SK-N-SH (cell line): ENCODE measurements around the gene P4HA1.

ENCODE experiments used
- CHD2 ChIP-seq: fragments of 150-350 bp; IDR thresholded peaks from 2 replicates; pipeline ENCODE4 v1.6.1; 2018; ENCODE audit warnings: low read length; ENCODE audit not compliant: partially characterized antibody
- CTCF ChIP-seq: fragments of 200-600 bp; sonication (generic); IDR thresholded peaks from 2 replicates; pipeline ENCODE4 v1.6.1; 2017; ENCODE audit warnings: antibody characterized with exemption, mild to moderate bottlenecking, moderate library complexity
- EP300 ChIP-seq, 2 experiments: IDR thresholded peaks; 2 replicates each; pipeline versions ENCODE4 v1.4.0 to v1.6.1; 2012; ENCODE audit warnings: borderline replicate concordance in 1 of 2, low read depth in 1 of 2, low read length in 1 of 2
- POLR2AphosphoS5 ChIP-seq: IDR thresholded peaks from 2 replicates; pipeline ENCODE4 v1.6.1; 2012; ENCODE audit warnings: low read depth, low read length
- RCOR1 ChIP-seq: fragments of 150-350 bp; IDR thresholded peaks from 2 replicates; pipeline ENCODE4 v1.6.1; 2017; ENCODE audit warnings: antibody characterized with exemption, low read length
- REST ChIP-seq: IDR thresholded peaks from 2 replicates; pipeline ENCODE4 v1.6.1; 2012; ENCODE audit warnings: mild to moderate bottlenecking, low read depth, low read length, moderate library complexity
- RFX5 ChIP-seq: IDR thresholded peaks from 2 replicates; pipeline ENCODE4 v1.6.1; 2012; ENCODE audit warnings: mild to moderate bottlenecking, improper control_type of control experiment, low read length
- SMC3 ChIP-seq: IDR thresholded peaks from 2 replicates; pipeline ENCODE4 v1.6.1; 2012; ENCODE audit warnings: low read depth, low read length, improper control_type of control experiment
- TEAD4 ChIP-seq: IDR thresholded peaks from 2 replicates; pipeline ENCODE4 v1.4.0; 2012; ENCODE audit warnings: mild to moderate bottlenecking, borderline replicate concordance; ENCODE audit not compliant: insufficient read depth

- TF ChIP-seq CTCF (no peak), RCOR1 (no peak), SMC3 (no peak), EP300 (IDR thresholded peaks at IDR 0.05; ENCODE audit: borderline replicate concordance in 1 of 2, low read depth in 1 of 2, low read length in 1 of 2) (no peak), REST (no peak), TEAD4 (no peak), POLR2AphosphoS5 (no peak), RFX5 (no peak), CHD2 (no peak)
Measured at GRCh38 chr10:73119952-73120351, 23.3 kb upstream of the P4HA1 start.
